Heart left ventricle (tissue), 13 donors: ENCODE measurements around the gene ANKDD1A.

Experiments
- POLR2A ChIP-seq, 2 donors: fragments of 450-650 bp; IDR thresholded peaks; one replicate each; pipeline ENCODE4 v1.6.1; 2017; ENCODE audit warnings: antibody characterized with exemption in 2 of 2, mild to moderate bottlenecking in 2 of 2, moderate library complexity in 2 of 2
- TF ChIP-seq, protein P1 (sequence below), 12 donors: fragments of 200-600 bp; sonication (generic) in 4 of 12; IDR thresholded peaks; one replicate each; pipeline versions ENCODE4 v1.5.0 to v1.8.0; 2018 to 2022; ENCODE audit warnings: antibody characterized with exemption in 12 of 12, mild to moderate bottlenecking in 5 of 12
- donor health status: ischemic (EF 13 %, LVEDD 7.1; RV severe dilation, severe dysfunction).
- donor health status: DM: no; HTN: yes; CAD: no.
- donor health status: DM: no; HTN: no; CAD: no.
- donor health status: ischemic (EF 25% LVEDD 6.9; RV normal size, moderate dysfunction).
- donor health status: ischemic (EF 25% LVEDD 5.7; RV mildly dilated, moderate dysfunction).
- donor health status: ischemic (EF 35%, LVEDD 5.7; RV mildly dilated, moderate dysfunction).
- donor health status: nonischemic (EF 11% LVEDD 7.7; RV severe dilation, severe dysfunction).
- donor health status: DM: yes; HTN: yes; CAD: no.
- donor health status: PGD.
- donor health status: ischemic (EF 29% LVEDD 5.4; RV normal size, mild dysfunction).
- donor health status: nonischemic (EF 23%, LVEDD 6.1; RV moderate dilation, normal function).

GRCh38 chr15:64942356-64942755 is 30.7 kb downstream of the ANKDD1A start:
- TF ChIP-seq, protein P1, sequence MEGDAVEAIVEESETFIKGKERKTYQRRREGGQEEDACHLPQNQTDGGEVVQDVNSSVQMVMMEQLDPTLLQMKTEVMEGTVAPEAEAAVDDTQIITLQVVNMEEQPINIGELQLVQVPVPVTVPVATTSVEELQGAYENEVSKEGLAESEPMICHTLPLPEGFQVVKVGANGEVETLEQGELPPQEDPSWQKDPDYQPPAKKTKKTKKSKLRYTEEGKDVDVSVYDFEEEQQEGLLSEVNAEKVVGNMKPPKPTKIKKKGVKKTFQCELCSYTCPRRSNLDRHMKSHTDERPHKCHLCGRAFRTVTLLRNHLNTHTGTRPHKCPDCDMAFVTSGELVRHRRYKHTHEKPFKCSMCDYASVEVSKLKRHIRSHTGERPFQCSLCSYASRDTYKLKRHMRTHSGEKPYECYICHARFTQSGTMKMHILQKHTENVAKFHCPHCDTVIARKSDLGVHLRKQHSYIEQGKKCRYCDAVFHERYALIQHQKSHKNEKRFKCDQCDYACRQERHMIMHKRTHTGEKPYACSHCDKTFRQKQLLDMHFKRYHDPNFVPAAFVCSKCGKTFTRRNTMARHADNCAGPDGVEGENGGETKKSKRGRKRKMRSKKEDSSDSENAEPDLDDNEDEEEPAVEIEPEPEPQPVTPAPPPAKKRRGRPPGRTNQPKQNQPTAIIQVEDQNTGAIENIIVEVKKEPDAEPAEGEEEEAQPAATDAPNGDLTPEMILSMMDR (IDR thresholded peaks at IDR 0.05), result no peak
- TF ChIP-seq POLR2A (IDR thresholded peaks at IDR 0.05), result no peak
